IPS DF 6.9 (cell line): ENCODE results near the gene TMIGD1.
A peak's percentile ranks its signal among the peaks of the same experiment; 100 is the strongest.

ENCODE experiments used
- DNase-seq: peaks from one replicate; pipeline ENCODE4 v3.0.0-alpha.2; 2013; ENCODE audit warnings: low read depth, low spot score
- H3K27ac ChIP-seq: one replicate; pipeline ENCODE4 v1.5.1; 2013; ENCODE audit warnings: low read length, control low read depth
- H3K27me3 ChIP-seq: 2 replicates; pipeline ENCODE4 v1.6.1; 2013; ENCODE audit warnings: mild to moderate bottlenecking, low read length; ENCODE audit not compliant: control insufficient read depth, insufficient read depth
- H3K36me3 ChIP-seq: 2 replicates; pipeline ENCODE4 v1.6.1; 2013; ENCODE audit warnings: low read length; ENCODE audit not compliant: control insufficient read depth, insufficient read depth
- H3K4me1 ChIP-seq: 2 replicates; pipeline ENCODE4 v1.6.1; 2013; ENCODE audit warnings: low read length; ENCODE audit not compliant: control insufficient read depth, insufficient read depth
- H3K4me3 ChIP-seq: 2 replicates; pipeline ENCODE4 v1.5.1; 2013; ENCODE audit warnings: mild to moderate bottlenecking, low read length
- H3K9me3 ChIP-seq: 2 replicates; pipeline ENCODE4 v1.6.1; 2013; ENCODE audit warnings: low read length, inconsistent platforms; ENCODE audit not compliant: control insufficient read depth, insufficient read depth
- WGBS: extraction: QIAGEN DNeasy Blood & Tissue Kit; methylation state at CpG from one replicate; pipeline ENCODE4 v1.1.7; 2013; ENCODE audit warnings: mixed read lengths, missing lambda C conversion rate; ENCODE audit not compliant: insufficient read length, insufficient coverage; 5-methylcytosine and 5-hydroxymethylcytosine counted together

Gene TMIGD1

DNA sequence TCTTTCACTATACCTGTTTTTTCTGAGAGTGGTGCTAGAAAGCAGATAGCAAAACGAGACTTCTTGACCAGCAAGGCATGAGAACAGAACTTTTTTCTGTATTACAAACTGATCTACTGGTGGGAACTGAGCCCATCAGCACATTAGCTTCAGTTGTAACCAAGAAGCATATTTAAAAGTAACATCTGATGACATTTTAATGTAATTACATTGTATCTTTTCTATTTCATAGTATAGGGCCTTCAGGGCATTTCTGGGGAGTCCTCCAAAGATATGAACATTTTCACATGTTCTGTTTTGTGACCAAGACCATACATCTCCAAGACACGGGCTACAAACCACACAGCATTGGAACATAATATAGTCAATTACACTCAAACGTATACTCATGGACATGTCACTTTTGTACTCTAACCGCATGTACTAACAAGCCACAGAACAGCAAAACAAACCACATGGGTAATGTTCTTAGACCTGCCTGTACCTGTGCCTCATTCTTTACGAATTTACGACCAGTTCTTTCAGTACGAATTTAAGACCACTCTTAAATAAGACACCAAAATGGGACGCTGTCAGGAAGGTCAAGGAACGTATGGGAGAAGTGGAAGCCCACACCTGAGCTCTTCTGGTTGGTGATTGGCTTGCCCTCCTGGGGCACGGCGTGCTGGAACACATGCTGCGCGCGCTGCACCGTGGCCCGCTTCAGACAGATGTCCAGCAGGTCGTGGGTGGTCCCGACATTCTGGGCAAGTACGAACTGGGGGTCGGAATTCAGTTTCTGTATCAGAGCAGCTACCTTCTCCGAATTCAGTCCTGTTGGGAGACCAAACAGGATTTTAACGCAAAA is 42.9 kb downstream of the TMIGD1 start:
- Histone ChIP-seq H3K27me3 (no peaks in the 10 kb centered on the region; the same call in 1 of the 2 replicates), H3K9me3 (no peaks in the 10 kb centered on the region), H3K4me3 (peak overlapping the region; percentile 67), H3K36me3 (peaks cover 6% of the 10 kb centered on the region; the same call in 1 of the 2 replicates), H3K27ac (no peak overlapping the region), H3K4me1 (0 out of 2 replicates have a peak, but pooled peaks cover 2% of the 10 kb centered on the region)
- no peak for DNase-seq
- WGBS = no CpG with 5 or more reads among the region's 22 CpGs

DNA sequence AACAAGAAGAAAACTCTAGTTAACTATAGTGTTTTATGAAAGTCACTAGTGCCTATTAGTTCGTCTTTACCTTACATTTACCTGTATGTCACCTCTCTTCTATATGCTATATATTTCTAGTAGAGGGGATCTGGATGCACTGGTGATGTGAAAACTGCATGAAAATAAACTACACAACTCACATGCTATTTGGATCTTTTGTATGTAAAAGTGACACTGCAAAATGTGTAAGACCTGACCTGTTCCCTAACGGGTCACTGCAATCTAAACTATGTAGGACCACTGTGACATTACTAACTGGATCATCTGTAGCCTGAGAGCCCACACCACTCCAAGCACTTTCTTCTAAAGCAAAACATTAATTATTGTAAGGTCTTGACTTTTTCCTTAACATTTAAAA is 43.8 kb downstream of the TMIGD1 start:
- Histone ChIP-seq H3K36me3 (peaks cover 6% of the 10 kb centered on the region; the same call in 1 of the 2 replicates), H3K27ac (no peak overlapping the region), H3K27me3 (no peaks in the 10 kb centered on the region; the same call in 1 of the 2 replicates), H3K9me3 (no peaks in the 10 kb centered on the region), H3K4me1 (0 out of 2 replicates have a peak, but pooled peaks cover 2% of the 10 kb centered on the region), H3K4me3 (no peak overlapping the region)
- no CpG with 5 or more reads among the region's 2 CpGs for WGBS
- DNase-seq = no peak

GRCh38 chr17:30279156-30279555 is 54.7 kb downstream of the TMIGD1 start:
- Histone ChIP-seq H3K27ac (no peak overlapping the region), H3K4me3 (no peak overlapping the region), H3K36me3 (no peaks in the 10 kb centered on the region), H3K9me3 (no peaks in the 10 kb centered on the region), H3K27me3 (no peaks in the 10 kb centered on the region), H3K4me1 (no peaks in the 10 kb centered on the region)
- no peak for DNase-seq

DNA sequence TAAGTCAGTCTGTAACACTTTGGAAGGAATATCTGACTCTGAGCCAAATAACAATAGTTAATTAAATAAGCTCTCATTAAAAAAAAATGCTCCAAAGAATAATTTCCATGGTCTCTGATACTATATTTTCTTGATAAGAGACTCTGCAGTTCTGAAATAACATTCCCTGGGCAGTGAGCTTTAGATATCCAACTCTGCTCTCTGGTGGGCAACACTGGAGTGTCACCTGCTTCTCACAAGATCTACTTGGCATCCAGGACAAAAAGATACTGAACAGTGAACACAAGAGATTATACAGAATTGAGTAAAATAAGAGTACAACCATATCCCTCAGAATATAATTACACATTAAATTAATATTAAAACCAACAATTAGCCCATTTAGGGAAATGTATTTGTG is 55.8 kb downstream of the TMIGD1 start:
- no peak overlapping the region for H3K27ac ChIP-seq
- H3K27me3 ChIP-seq = no peaks in the 10 kb centered on the region
- no peak for DNase-seq
- no peaks in the 10 kb centered on the region for H3K36me3 ChIP-seq
- no peaks in the 10 kb centered on the region for H3K4me1 ChIP-seq
- no peak overlapping the region for H3K4me3 ChIP-seq
- no peaks in the 10 kb centered on the region for H3K9me3 ChIP-seq

GRCh38 chr17:30275911-30276310 is 57.9 kb downstream of the TMIGD1 start:
- no peaks in the 10 kb centered on the region for H3K27me3 ChIP-seq
- no peak overlapping the region for H3K27ac ChIP-seq
- no CpG with 5 or more reads among the region's 2 CpGs for WGBS
- no peaks in the 10 kb centered on the region for H3K4me1 ChIP-seq
- H3K9me3 ChIP-seq = no peaks in the 10 kb centered on the region
- H3K4me3 ChIP-seq = no peak overlapping the region
- no peak for DNase-seq
- no peaks in the 10 kb centered on the region; the same call in 1 of the 2 replicates for H3K36me3 ChIP-seq

DNA sequence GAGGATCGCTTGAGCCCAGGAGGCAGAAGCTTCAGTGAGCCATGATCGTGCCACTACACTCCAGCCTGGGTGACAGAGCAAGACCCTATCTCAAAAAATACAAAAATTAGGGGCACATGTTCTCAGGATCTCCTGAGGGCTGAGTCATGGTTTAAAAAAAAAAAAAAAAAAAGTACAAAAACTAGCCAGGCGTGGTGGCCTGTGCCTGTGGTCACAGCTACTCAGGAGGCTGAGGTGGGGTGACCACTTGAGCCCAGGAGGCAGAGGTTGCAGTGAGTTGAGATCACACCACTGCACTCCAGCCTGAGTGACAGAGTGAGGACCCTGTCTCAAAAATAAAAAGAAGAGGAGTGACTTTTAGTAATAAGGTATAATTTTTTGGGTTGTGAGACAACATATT is 59.0 kb downstream of the TMIGD1 start:
- DNase-seq = no peak
- Histone ChIP-seq H3K9me3 (no peaks in the 10 kb centered on the region), H3K27me3 (no peaks in the 10 kb centered on the region), H3K4me1 (no peaks in the 10 kb centered on the region), H3K4me3 (no peak overlapping the region), H3K27ac (no peak overlapping the region), H3K36me3 (no peaks in the 10 kb centered on the region; the same call in 1 of the 2 replicates)
- no CpG with 5 or more reads among the region's 3 CpGs for WGBS

- H3K4me3 ChIP-seq = no peak overlapping the region
- H3K27ac ChIP-seq = no peak overlapping the region
- no peaks in the 10 kb centered on the region for H3K9me3 ChIP-seq
- WGBS = no CpG with 5 or more reads among the region's 6 CpGs
- H3K36me3 ChIP-seq = no peaks in the 10 kb centered on the region; the same call in 1 of the 2 replicates
- H3K4me1 ChIP-seq = no peaks in the 10 kb centered on the region
- DNase-seq = no peak
- H3K27me3 ChIP-seq = no peaks in the 10 kb centered on the region
These were observed 60.5 kb downstream of the TMIGD1 start for GRCh38 chr17:30273373-30273772.

- WGBS = no CpG with 5 or more reads among the region's 6 CpGs
- H3K4me1 ChIP-seq = no peaks in the 10 kb centered on the region
- DNase-seq = no peak
- H3K4me3 ChIP-seq = no peak overlapping the region
- no peaks in the 10 kb centered on the region for H3K9me3 ChIP-seq
- H3K27me3 ChIP-seq = no peaks in the 10 kb centered on the region
- H3K36me3 ChIP-seq = no peaks in the 10 kb centered on the region; the same call in 1 of the 2 replicates
- H3K27ac ChIP-seq = no peak overlapping the region
These were observed 62.8 kb downstream of the TMIGD1 start for GRCh38 chr17:30271102-30271501.

DNA sequence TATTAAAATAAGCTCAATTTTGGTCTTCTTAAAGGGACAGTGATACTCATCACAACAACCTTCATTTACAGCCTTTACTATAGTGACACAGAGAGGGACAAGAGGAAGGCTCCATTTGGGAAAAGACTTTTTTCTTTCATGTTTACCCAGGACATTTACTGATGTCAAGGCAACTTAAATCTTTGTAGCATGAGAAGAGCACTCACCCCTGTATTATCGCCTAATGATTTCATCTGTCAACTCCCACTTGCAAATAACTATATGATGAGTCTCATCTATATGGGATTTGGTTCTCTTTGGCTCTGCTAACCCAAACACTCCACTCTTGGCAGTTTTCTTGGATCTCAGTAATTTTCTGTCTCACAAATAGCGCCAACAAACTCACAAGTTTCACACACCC is 66.2 kb downstream of the TMIGD1 start:
- H3K4me3 ChIP-seq = no peak overlapping the region
- no peaks in the 10 kb centered on the region for H3K27me3 ChIP-seq
- DNase-seq = no peak
- WGBS = 100% methylated on average over 1 of the region's 2 CpGs
- H3K9me3 ChIP-seq = no peaks in the 10 kb centered on the region
- no peak overlapping the region for H3K27ac ChIP-seq
- H3K4me1 ChIP-seq = no peaks in the 10 kb centered on the region
- H3K36me3 ChIP-seq = no peaks in the 10 kb centered on the region; the same call in 1 of the 2 replicates
